T-helper 2 cell treated with Interferon-gamma antibody and Interleukin-4, amounts not matched to agents 100 ng/mL and 5 ng/mL, for 36 hours (primary cell): Measurements from ENCODE around the gene HSP90AB1. TPM values are rescaled to one million over a fixed set of nuclear protein-coding genes. Genes with fewer than 3 reads are reported as not detected.

ENCODE experiments used
- intact Hi-C: fragments of 100-400 bp; cut with micrococcal nuclease; formaldehyde crosslinking; loops from one replicate; pipeline ENCODE4 v1.15.1; 2023
- total RNA-seq: library from RNA; stranded (reverse); gene quantifications from 2 replicates; pipeline ENCODE4 v1.2.3, GENCODE V29; 2022

Gene HSP90AB1
- total RNA-seq, 1 donor from 2014 or later, result 884 TPM

DNA sequence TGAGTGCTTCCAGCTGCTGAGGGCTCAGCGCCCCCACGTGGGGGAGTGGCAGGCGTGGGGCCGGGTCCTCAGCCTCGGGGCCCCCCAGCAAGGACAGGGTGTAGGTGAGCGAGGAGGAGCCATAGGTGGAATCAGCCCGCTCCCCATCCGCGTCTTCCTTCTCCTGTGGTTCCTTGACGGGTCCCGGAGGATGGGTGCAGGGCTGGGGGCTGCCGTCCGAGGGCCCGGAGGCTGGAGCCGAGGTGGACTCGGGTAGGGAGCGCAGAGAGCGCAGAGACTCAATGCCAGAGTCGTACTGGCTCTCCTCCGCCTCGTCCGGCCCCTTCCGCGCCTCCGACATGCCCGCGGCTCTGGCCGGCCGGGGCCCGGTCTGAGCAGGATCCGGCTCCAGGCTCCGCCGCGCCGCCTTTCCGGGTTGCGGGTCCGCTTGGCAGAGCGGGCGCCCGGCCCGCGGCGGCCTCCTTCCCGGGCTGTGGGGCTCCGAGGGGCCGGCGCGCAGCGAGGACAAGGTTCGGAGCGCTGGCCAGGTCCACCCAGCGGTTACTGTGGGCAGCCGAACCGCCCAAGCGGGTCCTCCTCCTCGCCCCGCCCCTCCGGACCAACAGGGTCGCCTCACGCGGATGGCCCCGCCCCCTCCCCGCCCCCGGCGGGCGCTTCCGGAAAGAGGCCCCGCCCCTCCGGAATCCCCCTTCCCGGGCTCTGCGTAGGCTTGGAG lies 18.3 kb downstream of the HSP90AB1 start, which contains the start of gene NFKBIE:
TSS of gene NFKBIE (minus strand) at position 545 of the 715 bp plus-strand sequence. CDS start at position 340, 205 bp downstream.
- intact Hi-C loops, result loop anchor here (1.0 to 5.0 kb wide), 4 partner anchors 8 to 1018 kb away; partner anchors contain the start of genes CDC5L and SLC35B2

DNA sequence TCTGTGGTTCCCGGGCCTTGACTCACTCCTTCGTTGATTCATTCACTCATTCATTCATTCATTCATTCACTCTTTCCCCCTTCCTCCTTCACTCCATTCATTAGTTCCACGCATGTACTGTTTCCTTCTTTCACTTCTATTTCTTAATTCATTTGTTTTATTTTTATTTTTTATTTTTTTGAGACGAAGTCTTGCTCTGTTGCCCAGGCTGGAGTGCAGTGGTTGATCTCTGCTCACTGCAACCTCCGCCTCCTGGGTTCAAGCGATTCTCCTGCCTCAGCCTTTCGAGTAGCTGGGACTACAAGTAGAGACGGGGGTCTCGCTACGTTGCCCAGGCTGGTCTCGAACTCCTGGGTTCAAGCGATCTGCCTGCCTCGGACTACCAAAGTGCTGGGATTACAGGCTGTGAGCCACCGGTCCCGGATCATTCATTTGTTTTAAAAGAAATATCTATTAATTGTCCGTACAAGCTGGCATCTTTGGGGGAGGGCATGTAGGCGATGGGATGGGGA lies 18.9 kb downstream of the HSP90AB1 start:
- intact Hi-C loops, result loop anchor here (1.0 to 5.0 kb wide), 4 partner anchors 8 to 1018 kb away; partner anchors contain the start of genes CDC5L and SLC35B2

DNA sequence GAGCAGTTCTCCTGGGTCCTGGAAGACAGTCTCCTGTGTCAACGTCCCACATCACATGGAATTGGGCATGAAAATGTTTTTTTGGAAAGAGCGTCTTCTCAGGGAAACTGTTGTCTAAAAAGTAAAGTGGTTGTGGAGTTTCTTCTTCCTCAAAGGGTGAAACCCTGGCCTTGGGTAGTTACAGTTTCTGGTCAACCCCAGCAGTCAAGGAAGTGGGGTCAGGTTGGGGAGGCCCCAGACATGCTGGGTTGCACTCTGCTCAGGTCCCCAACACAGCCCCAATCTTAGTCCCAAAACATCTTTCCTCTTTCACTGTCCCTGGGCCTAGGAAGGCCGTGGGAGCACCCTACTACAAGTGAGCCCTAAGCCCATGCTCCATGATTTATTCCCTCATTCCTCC lies 19.4 kb downstream of the HSP90AB1 start:
- intact Hi-C loops, result loop anchor here (5.0 kb wide), 2 partner anchors 121 to 1019 kb away; partner anchors contain the start of gene CDC5L

DNA sequence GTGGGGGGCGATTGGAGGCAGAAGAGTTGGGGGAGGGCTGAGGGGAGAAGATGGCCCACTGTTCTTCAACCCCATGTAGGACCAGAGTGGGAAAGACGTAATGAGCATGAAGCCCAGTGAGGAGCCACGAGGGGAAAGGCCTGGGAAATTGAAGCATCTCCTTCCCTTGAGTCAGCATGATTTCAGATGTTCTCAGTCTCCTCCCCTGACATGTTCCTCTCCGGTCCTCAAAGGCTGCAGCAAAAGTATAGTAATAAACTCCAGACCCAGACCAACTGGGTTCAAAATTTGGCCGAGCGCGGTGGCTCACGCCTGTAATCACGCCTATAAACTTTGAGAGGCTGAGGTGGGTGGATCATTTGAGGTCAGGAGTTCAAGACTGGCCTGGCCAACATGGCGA lies 20.4 kb downstream of the HSP90AB1 start:
- intact Hi-C loops, result loop anchor here (5.0 kb wide), 2 partner anchors 120 to 1020 kb away; partner anchors contain the start of gene CDC5L

DNA sequence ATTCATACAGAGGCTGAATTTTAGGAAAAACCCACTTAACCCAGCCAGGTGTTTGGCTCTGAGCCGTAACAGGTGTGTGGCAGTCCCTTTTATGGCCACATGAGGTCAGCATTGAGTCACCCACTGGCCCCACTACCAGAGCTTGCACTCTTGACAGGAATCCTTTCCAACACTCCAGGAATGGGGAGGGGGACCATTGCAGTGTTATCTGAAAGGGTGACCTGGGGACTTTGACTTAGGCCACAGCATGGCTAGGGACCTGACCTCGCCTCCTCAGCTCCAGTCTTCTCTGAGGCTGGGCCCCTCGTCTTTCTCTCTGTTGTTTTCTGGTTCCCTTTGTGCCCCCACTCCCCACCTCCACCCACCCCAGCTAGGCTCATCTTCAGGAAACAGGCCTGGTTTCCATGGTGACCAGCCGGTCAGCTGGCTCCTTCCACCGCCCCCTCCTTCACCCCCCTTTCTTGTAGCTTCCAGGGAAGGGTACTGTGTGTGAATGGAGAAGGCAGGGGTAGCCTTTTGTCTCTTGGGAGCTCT lies 21.3 kb downstream of the HSP90AB1 start:
- intact Hi-C loops, result loop anchor here (1.0 to 5.0 kb wide), 6 partner anchors 36 to 1021 kb away; partner anchors contain the start of genes AARS2 and CDC5L

DNA sequence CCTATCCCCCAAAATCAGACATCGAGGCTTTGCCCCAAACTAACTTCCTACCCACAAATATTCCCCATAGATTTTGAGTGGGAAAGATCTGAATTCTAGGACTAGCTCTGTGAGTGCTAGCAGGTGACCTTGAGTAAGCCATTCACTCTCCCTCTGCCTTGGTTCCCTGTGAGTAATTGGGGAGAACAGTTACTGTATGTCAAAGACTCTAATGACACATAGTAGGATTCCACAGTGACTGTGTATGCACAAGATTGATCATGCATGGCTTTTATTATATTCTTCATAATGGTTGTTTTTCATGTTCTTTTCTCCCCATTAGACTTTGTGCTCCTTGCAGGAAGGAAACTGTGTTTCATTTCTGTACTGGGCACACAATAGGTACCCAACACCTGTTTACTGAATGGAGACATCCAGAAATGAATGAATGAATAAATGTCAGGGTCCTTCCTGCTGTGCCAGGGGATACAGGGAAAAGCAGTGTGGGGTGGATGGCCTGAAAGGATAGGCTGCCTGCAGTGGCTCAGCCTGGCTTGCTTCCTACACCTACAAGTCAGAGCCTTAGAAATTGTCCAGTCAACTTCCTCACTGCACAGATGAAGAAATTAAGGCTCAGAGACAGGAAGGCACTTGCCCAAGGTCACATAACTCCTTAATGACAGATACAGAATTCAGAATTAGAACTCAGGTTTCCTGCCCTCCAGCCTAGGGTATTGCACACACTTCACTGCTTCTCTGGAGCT lies 22.4 kb downstream of the HSP90AB1 start:
- intact Hi-C loops, result loop anchor here (2.0 to 5.0 kb wide), 3 partner anchors 43 to 1022 kb away; partner anchors contain the start of genes AARS2 and CDC5L

DNA sequence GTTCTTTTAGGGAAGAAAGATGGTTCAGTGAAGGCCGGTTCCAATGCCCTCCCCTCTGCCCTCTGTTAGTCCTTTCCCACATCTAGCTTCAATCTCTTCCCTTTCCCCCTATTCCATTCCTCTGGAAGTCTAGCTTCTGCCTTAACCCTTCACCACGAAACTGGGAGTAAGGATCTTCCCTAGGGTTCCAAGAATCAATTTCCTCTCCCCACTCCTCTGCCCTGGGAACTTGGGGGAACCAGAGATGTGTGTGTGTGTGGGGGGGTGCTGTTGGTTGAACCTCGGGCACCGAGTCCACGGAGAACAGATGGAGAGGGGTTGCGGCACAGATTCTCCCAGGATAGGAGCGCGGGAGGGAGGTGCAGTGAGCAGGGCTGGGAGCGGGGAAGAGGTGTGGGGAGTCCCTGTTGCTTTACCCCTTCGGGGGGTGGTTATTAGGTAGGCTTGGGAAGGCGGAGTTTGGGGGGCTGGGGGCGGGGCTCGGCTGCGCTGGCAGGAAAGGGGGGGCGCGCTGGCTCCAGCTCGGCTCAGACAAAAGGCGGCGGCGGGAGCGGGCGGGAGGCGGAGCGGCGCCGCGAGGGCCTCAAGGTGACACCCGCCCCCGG lies 23.1 kb downstream of the HSP90AB1 start, which contains the start of gene TMEM151B:
TSS of gene TMEM151B (plus strand) at position 530 of the 605 bp plus-strand sequence. CDS start 293 bp downstream, outside the sequence.
- intact Hi-C loops, result loop anchor here (2.0 to 5.0 kb wide), 3 partner anchors 43 to 1023 kb away; partner anchors contain the start of genes AARS2 and CDC5L

DNA sequence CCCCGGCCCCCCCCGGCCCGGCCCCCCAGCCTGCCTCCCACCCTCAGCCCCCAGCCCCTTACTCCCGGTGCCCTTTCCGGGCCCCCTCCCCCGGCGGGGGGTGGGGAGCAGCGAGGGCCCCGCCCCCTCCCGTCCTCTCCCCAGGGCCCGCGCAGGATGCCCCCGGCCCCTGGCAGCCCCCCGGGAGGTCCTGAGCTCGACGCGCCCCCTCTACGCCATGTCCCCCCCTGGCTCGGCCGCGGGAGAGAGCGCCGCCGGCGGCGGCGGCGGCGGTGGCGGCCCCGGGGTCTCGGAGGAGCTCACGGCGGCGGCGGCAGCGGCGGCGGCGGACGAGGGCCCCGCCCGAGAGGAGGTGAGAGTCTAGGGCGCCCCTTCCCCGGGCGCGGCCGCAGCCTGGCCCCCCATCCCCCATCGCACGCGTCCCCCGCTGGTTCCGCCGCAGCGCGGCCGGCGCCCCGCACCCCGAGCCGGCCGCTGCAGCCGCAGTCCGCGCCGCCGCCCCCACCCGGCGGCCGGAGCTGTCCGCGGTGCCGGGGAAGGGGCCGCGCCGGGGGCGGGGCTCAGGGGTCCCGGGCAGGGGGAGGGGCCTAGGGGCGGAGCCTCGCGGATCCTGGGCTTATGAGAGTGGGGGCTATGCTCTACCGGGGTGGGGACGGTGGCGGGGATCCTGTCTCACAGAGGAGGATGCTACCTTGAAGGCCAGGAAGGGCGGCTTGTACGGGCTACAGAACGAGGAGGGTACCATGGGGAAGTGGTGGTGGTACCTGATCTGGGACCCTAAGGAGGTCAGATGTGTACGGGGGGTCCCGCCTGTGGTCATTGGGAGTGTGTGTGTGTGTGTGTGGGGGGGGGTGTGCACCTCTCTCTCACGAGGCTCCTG lies 23.9 kb downstream of the HSP90AB1 start:
- intact Hi-C loops, result no loop called here

DNA sequence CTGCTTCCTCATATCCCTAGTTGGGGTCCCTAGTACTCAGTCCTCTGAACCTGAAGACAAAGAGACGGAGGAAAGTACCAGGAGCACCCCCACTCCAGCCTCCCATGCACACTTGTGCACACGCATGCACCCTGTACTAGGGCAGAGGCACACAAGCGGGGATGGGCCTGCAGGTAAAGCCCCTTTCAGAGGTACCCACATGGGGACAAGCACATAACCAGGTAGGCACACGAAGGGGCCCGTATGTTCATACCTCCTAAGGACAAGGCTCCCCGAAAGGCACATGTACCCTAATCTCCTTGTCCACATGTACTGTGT lies 24.5 kb downstream of the HSP90AB1 start:
- intact Hi-C loops, result no loop called here

DNA sequence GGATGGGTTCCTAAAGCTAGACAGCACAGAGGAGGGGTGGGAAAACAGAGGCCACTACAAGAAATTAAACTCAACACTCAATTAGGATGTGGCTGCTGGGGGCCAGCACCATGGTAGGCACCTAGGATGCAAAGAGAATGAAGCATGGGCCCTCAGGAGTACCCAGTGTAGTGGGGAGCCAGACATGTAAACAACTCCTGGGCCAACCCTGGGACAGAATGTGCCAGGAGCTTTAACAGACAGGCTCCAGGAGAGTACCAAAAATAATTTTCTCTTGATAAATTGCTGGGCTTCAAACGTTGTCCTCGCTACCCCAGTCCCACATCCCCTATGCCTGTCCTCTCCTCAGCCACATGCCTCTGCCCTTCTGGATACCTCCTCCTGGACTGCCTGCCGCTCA lies 25.0 kb downstream of the HSP90AB1 start:
- intact Hi-C loops, result no loop called here

DNA sequence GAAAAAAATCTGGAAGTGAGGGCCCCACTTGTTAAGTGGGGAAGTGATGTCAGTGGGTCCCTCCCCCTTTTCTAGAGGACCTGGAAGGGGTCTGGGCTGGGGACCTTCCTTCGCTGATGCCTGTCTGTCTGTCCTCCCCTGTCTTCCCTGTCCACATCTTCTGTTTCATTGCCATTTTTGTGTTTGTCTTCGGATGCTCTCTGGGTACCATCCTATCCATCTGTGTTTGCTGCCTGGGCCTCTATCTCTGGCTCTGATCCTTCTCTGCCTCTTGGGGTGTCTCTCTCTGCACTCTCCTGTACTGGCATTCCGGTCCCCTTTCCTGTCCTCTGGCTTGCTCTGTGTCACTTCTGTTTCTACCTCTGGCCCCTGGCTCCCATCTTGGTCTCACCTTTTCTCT lies 25.6 kb downstream of the HSP90AB1 start:
- intact Hi-C loops, result no loop called here

DNA sequence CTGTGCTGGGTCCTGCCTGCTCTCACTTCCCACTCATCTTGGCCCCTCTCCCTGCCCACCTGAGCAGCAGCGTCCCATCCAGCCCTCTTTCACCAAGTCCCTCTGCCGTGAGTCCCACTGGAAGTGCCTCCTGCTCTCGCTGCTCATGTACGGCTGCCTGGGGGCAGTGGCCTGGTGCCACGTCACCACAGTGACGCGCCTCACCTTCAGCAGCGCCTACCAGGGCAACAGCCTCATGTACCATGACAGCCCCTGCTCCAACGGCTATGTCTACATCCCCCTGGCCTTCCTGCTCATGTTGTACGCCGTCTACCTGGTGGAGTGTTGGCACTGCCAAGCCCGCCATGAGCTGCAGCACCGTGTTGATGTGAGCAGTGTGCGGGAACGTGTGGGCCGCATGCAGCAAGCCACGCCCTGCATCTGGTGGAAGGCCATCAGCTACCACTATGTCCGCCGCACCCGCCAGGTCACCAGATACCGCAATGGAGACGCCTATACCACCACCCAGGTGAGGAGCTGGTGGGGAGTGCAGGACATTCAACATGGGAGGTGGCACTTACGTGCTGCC lies 26.2 kb downstream of the HSP90AB1 start:
- intact Hi-C loops, result no loop called here

DNA sequence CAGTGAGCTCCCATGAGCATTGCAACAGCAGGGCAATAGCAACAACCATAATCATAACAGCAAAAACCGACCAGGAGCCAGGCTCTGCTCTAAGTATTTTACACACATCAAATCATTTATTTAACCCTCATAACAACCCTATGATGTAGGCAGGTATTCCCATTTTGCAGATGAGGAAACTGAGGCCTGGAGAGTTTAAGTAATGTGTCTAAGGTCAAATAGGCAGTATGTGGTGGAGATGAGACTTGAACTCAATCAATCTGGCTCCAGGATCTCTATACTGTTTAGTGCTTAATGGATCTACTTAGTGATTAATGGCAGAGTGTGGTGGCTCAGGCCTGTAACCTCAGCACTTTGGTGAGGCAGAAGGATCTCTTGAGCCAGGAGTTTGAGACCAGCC lies 26.7 kb downstream of the HSP90AB1 start:
- intact Hi-C loops, result no loop called here

DNA sequence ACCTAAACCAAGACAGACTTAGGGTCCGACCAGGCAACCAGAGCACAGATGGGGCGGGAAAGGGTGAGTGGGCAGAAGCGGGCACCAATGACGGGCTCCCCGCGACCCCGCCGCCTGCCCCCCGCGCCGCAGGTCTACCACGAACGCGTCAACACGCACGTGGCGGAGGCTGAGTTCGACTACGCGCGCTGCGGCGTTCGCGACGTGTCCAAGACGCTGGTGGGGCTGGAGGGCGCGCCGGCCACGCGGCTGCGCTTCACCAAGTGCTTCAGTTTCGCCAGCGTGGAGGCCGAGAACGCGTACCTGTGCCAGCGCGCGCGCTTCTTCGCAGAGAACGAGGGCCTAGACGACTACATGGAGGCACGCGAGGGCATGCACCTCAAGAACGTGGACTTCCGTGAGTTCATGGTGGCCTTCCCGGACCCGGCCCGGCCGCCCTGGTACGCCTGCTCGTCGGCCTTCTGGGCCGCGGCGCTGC lies 28.4 kb downstream of the HSP90AB1 start:
- intact Hi-C loops, result no loop called here

DNA sequence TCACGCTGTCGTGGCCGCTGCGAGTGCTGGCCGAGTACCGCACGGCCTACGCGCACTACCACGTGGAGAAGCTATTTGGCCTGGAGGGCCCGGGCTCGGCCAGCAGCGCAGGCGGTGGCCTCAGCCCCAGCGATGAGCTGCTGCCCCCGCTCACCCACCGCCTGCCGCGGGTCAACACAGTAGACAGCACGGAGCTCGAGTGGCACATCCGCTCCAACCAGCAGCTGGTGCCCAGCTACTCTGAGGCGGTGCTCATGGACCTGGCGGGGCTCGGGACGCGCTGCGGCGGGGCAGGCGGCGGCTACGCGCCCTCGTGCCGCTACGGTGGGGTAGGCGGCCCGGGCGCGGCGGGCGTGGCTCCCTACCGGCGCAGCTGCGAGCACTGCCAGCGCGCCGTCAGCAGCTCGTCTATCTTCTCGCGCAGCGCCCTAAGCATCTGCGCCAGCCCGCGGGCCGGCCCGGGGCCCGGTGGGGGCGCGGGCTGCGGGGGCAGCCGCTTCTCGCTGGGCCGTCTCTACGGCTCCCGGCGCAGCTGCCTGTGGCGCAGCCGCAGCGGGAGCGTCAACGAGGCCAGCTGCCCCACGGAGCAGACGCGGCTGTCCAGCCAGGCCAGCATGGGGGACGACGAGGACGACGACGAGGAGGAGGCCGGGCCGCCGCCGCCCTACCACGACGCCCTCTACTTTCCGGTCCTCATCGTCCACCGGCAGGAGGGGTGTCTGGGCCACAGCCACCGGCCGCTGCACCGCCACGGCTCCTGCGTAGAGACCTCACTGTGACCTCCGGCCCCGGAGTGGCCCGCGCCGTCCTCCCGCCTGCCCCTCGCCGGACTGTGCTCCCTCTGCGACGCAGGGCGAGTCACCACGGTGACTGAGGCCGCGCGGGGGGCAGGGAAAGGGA lies 29.1 kb downstream of the HSP90AB1 start:
- intact Hi-C loops, result no loop called here

DNA sequence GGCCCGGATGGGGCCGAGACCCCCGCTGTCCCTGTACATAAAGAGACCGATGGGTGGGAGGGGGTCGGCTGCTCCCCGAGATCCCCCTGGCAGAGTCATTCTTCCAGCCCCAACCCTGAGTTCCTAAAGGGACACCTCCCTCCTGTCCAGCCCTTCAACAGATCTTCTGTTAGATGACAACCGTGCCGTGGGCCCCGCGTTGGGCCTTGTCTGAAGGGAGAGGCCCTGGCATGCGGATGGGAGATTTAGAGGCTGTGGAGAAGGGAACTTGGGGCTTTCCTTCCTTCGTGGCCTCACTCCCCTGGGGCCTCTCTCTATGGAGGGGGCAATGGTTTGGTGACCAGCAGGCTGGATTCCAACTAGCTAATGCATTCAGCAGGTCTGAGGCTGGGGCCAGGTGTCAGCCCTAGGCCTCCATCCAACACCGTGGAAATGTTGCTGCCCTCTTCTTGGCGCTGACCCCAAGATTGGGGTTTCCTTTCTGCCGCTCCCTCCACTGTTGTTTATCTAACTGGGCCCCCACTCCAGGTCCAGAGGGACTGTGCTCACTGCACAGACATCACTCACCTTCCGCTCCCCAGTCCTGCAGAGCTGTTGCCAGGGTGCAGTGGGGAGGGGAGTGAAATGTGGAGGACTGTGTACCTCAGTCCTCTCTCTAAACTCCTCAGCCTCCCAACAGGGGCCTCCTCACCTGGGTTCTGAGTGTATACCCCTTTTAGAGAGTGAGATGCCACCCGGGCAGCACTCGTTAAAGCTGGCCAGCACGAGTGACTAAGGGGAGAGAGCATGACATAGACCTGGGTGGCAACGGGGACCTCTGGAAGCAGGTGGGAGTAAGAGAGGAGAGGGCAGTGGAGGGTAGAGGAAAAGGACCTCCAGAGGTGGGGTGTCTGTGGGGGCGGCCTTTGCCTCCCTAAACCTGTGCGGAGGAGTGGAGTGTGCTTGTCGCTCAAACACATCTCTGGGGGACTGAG lies 30.1 kb downstream of the HSP90AB1 start:
- intact Hi-C loops, result no loop called here

DNA sequence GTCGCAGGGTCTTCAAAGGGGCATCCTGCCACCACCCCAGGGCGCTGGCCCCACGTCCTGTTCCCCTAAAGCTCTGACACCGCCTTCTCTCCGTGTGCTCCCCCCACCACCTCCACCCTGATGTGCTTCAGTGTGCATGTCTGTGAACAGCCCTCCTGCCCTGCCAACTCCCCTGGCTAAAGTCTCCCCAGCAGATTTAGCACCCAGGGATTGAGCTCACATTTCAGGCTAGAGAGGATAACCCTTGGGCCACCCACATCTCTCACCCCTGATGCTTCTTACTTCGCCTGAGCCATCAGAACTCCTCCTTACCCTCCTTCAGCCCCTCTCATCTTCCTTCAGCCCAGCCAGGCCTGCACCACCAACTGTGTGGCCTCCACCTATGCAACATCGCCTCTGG lies 30.9 kb downstream of the HSP90AB1 start:
- intact Hi-C loops, result no loop called here
